Medulla oblongata (tissue), 1 donor: ENCODE data around the gene RNU1-4.
"Not testable (repeated sequence)": the region's sequence is repeated elsewhere in the genome, so short reads cannot be mapped to it uniquely, and the experiment has no call there.

ENCODE experiments used
- DNase-seq: peaks from one replicate; pipeline ENCODE4 v3.0.0-alpha.2; 2015; ENCODE audit errors: extremely low spot score

RNU1-4 gene

GRCh38 chr1:16740047-16740964 lies at the start of gene RNU1-4:
TSS of gene RNU1-4 (plus strand) at chr1:16740516.
- DNase-seq, result not testable (repeated sequence)

- DNase-seq, result not testable (repeated sequence)
Measured at GRCh38 chr1:16690971-16691682, 49.2 kb upstream of the RNU1-4 start.

GRCh38 chr1:16692283-16692682 lies 48.0 kb upstream of the RNU1-4 start:
- DNase-seq, result not testable (repeated sequence)

GRCh38 chr1:16692717-16693448 lies 47.4 kb upstream of the RNU1-4 start:
- DNase-seq, result not testable (repeated sequence)

- DNase-seq, result not testable (repeated sequence)
Measured at GRCh38 chr1:16693449-16694307, 46.6 kb upstream of the RNU1-4 start.

GRCh38 chr1:16694308-16694702 lies 46.0 kb upstream of the RNU1-4 start:
- DNase-seq, result not testable (repeated sequence)

GRCh38 chr1:16696507-16697150 lies 43.7 kb upstream of the RNU1-4 start:
- DNase-seq, result not testable (repeated sequence)

GRCh38 chr1:16697152-16697551 lies 43.2 kb upstream of the RNU1-4 start:
- DNase-seq, result not testable (repeated sequence)

- DNase-seq, result not testable (repeated sequence)
Measured at GRCh38 chr1:16699440-16699839, 40.9 kb upstream of the RNU1-4 start.

- not testable (repeated sequence) for DNase-seq
Measured at GRCh38 chr1:16700138-16700895, 40.0 kb upstream of the RNU1-4 start.

GRCh38 chr1:16701189-16701588 lies 39.1 kb upstream of the RNU1-4 start:
- DNase-seq, result not testable (repeated sequence)

- not testable (repeated sequence) for DNase-seq
Measured at GRCh38 chr1:16702280-16702679, 38.0 kb upstream of the RNU1-4 start.

GRCh38 chr1:16703141-16703540 lies 37.2 kb upstream of the RNU1-4 start:
- DNase-seq, result not testable (repeated sequence)

- not testable (repeated sequence) for DNase-seq
Measured at GRCh38 chr1:16703602-16704001, 36.7 kb upstream of the RNU1-4 start.

GRCh38 chr1:16704076-16704475 lies 36.2 kb upstream of the RNU1-4 start:
- not testable (repeated sequence) for DNase-seq

GRCh38 chr1:16704502-16705100 lies 35.7 kb upstream of the RNU1-4 start:
- DNase-seq, result not testable (repeated sequence)

- DNase-seq, result not testable (repeated sequence)
Measured at GRCh38 chr1:16706302-16706701, 34.0 kb upstream of the RNU1-4 start.

- not testable (repeated sequence) for DNase-seq
Measured at GRCh38 chr1:16707130-16708093, 32.9 kb upstream of the RNU1-4 start.
